Fibroblast of skin of back (primary cell): Measurements from ENCODE around the gene ANK2.
"Not testable (repeated sequence)": the region's sequence is repeated elsewhere in the genome, so short reads cannot be mapped to it uniquely, and the experiment has no call there.

Experiments
- DNase-seq: peaks from one replicate; pipeline ENCODE4 v3.0.0-alpha.2; 2013

The ANK2 gene

GRCh38 chr4:113153529-113154101 is 104.2 kb downstream of the ANK2 start:
- peak; percentile 33 for DNase-seq

DNA sequence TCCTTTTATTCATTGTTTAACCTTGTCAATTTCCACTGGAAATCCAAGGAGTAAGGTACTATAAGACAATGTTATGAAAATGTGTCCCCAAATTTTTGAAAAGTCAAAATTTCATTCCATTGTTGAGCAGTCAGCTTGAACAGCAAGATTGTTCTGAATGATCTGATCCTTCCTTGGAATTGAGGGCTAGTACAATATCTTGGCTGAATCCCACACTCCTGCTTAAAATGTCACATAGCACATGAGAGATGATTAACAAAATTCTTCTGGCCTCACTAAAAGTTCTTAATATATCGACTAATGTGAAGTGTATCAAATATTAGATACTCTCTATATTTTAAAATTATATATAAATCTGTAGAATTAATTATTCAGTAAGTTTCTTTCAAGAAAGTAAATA is 104.8 kb downstream of the ANK2 start:
- no peak for DNase-seq

- DNase-seq = no peak
These were observed 107.8 kb downstream of the ANK2 start for GRCh38 chr4:113157086-113157857.

- no peak for DNase-seq
These were observed 110.6 kb downstream of the ANK2 start for GRCh38 chr4:113159942-113160545.

DNA sequence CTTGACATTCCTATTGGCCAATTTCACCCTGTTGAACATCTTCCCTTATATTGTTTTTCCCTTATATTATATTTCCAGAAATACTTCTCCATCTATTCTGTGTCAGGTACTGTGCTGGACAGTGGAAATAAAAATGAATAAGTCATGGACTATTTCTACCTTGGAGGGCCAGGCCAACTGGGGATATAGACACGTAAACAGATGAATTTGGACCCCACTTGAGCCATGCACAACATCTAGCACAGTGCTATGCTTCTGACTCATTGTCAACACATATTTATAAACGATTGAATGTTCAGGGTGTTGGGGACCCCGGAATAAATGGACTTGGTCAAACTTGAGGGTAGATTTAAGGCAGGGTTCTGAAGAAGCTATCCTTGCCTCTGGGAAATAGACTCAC is 111.1 kb downstream of the ANK2 start:
- no peak for DNase-seq

GRCh38 chr4:113162089-113162488 is 112.6 kb downstream of the ANK2 start:
- peak; percentile 22 for DNase-seq

GRCh38 chr4:113169368-113169767 is 119.9 kb downstream of the ANK2 start:
- peak; percentile 14 for DNase-seq

GRCh38 chr4:113170115-113170804 is 120.8 kb downstream of the ANK2 start:
- DNase-seq = no peak

DNA sequence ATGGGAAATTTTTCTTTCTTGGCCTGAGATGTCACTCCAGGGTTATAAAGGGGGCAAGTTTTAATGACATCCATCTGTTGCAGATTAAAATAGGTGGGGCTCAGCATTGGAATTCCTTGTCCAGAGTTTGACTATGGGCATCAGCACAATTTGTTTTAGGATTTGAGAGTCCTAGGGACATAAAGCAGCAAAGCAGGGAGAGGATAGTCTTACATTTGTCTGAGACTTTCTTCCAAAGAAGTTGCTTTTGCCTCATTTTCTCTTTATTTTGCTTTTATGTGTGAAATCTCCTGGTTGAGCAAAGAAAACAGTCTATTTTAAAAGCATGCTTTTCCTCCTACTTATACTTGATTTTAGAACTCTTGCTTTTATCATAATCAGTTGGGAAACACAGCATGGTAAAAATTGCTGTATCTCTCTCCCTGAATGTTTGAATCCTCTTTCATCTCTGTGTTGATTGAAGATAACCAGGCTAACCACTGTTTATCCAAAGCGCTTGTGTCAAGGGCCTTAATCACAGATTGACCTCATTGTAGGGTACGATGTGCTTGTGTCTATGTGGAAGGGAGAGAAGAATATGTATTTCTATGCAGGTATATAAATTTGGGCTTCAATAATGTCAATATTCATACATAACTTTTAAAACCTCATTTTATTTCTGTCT is 121.5 kb downstream of the ANK2 start:
- DNase-seq = no peak

- DNase-seq = no peak
These were observed 123.8 kb downstream of the ANK2 start for GRCh38 chr4:113173126-113173792.

DNA sequence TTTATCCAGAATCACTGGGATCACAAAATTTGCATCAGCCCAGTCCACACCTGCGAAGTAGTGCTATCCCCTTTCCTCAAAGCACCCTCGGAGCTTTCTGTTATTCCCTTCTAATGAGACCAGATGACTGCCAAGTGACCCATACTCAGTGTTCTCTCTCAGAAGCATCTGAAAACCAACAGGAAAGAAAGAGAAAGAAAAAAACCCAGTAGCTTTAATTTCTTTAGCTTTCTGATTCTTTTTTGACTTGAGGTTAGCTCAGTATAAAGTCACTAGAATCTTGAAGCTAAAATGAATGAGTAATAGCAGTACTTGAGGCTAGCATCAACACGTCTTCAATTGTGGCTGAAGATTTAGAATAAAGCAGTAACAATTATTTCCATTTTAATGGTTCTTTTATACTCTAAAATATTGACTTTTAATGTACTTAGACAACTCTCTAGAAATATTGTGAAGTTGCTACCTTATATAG is 124.4 kb downstream of the ANK2 start:
- no peak for DNase-seq

DNA sequence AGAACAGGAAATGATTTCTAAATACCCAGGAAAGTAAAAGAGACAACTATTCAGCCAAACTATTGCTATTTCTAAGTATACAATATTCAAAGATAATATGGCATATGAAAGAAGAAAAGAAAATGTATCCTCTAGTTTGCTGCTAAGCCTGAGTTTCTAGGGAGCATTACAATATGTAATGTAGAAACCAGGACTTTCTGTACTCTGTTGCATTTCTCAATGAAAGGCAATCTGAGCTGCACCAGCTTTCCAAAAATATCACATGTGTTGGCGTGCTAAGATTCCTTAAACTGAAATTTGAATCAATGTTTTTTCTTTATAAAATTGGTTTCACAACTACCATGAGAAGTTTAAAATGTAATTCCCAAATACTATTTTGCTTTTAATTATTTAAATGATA is 129.6 kb downstream of the ANK2 start:
- DNase-seq = no peak

DNA sequence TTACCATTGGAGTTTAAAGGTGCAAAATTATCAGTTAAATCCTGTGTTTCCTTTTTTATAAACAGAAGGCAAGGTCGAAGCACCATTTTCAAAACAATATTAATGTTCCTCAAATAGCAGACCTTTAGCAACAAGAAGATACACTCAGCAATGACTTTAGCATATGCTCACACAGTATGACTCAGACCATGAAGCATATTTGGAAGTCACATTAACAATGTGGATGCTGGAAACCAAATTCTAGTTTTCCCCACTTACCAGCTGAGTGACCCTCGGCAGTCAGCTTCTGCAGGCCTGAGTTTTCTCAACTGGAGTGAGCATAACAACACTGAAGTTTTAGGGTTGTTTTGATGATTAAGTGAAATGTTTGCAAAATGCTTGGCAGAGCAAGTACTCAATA is 130.5 kb downstream of the ANK2 start:
- DNase-seq = peak; percentile 44

GRCh38 chr4:113181289-113182007 is 132.0 kb downstream of the ANK2 start:
- no peak for DNase-seq

DNA sequence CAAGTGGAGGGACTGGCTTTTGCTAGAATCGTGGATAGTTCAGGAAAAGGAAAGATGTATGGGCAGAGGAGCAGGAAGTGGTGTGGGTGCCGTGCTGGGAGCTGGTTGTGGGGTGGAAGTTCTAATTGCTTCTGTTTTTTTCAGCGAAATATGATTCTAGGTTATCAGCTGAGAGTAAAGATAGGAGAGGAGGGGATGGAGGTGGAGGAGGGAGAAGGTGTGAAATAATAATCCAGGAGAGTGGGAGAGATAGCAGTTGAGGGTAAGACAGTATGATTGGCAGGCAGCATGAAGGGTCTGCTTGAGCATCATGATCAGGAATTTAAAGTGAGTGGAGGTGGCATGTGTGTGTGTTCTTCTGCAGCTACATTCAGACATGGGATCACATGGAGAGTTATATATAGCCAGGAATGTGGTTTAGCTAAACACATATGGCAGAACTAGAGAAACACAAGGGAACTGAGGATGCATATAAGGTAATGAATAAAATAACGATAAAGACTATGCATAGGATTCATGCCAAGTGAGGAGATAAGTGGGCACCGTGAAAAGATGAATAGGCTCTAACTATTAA is 133.7 kb downstream of the ANK2 start:
- no peak for DNase-seq

DNA sequence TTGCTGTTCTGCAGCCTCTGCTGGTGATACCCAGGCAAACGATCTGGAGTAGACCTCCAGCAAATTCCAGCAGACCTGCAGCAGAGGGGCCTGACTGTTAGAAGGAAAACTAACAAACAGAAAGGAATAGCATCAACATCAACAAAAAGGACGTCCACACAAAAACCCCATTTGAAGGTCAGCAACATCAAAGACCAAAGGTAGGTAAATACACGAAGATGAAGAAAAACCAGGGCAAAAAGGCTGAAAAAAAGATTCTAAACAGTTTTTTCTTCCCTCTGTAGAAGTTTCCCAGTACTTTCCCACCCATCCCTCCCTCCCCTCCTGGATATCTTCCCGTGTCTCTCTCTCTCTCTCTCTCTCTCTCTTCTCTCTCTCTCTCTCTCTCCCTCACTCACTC is 136.8 kb downstream of the ANK2 start:
- not testable (repeated sequence) for DNase-seq

- no peak for DNase-seq
These were observed 137.5 kb downstream of the ANK2 start for GRCh38 chr4:113186913-113187312.

- no peak for DNase-seq
These were observed 137.9 kb downstream of the ANK2 start for GRCh38 chr4:113187358-113187757.

- DNase-seq = no peak
These were observed 140.1 kb downstream of the ANK2 start for GRCh38 chr4:113189546-113189945.

DNA sequence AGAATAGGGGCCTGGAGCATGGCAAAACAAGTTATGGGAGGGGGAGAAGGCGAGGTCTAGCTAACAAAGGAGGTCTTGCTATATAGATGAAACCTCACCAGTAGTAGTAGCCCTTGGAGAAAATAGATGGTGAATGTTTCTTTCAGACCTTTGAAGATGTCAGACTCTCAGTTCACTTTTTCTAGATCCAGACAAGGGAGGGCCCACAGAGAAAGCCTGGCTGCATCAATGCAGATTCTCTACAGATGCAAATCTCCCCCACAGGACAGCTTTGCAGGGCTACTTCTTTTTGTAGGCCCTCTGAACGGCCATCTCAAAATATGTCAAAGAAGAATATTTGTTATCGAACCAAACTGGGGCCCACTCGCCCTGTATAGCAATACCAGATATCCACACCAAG is 159.7 kb downstream of the ANK2 start:
- DNase-seq = no peak
